Left forelimb (tissue), 1 donor: Measurements from ENCODE around the gene ENPEP.
"Not testable (repeated sequence)": the region's sequence is repeated elsewhere in the genome, so short reads cannot be mapped to it uniquely, and the experiment has no call there.

Experiments used
- DNase-seq: peaks from one replicate; pipeline ENCODE4 v3.0.0-alpha.2; 2018; ENCODE audit warnings: low spot score

ENPEP gene

DNA sequence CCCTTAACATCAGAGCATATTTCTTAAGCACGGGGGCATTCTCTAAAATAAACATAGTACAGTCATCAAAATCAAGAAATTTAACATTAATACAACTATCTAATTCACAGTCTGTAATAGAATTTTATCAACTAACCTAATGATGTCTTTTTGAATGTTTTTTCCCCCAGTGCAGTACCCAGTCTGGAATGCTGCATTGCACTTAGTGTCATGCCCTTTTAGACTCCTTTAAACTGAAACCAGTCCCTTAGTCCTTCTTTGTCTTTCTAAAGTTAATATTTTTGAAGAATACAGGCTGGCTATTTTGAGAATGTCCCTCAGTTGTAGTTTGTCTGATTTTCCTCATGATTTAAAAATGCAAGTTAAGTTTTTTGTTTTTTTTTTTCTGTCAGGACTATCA lies 9.5 kb downstream of the ENPEP start:
- no peak for DNase-seq

GRCh38 chr4:110486256-110486655 lies 10.3 kb downstream of the ENPEP start:
- no peak for DNase-seq

DNA sequence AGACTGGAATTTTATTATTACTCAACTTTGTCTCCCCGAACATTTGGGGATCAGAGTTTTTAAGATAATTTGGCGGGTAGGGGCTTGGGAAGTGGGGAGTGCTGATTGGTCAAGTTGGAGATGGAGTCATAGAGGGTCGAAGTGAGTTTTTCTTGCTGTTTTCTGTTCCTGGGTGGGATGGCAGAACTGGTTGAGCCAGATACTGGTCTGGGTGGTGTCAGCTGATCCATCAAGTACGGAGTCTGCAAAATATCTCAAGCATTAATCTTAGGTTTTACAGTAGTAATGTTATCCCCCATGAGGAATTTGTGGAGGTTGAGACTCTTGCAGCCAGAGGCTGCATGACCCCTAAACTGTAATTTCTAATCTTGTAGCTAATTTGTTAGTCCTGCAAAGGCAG lies 10.9 kb downstream of the ENPEP start:
- not testable (repeated sequence) for DNase-seq

DNA sequence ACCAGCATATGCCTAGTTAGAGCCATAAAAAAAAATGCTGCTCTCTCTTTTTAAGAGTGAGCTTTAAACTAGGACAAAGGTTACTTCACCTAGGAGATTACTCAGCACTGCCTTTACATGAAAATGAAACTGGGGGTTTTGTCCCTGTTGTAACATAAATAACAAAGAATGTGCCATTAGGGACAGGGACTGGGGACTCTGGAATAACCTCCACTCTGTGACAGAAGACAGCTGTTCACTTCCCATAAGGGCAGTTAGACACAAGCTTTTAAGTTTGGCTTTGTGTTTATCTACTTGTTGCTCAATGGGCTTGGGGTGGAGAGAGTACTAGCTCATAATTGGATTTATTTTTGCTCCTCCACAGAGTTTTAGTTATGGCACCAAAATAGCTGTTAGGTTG lies 11.9 kb downstream of the ENPEP start:
- no peak for DNase-seq

DNA sequence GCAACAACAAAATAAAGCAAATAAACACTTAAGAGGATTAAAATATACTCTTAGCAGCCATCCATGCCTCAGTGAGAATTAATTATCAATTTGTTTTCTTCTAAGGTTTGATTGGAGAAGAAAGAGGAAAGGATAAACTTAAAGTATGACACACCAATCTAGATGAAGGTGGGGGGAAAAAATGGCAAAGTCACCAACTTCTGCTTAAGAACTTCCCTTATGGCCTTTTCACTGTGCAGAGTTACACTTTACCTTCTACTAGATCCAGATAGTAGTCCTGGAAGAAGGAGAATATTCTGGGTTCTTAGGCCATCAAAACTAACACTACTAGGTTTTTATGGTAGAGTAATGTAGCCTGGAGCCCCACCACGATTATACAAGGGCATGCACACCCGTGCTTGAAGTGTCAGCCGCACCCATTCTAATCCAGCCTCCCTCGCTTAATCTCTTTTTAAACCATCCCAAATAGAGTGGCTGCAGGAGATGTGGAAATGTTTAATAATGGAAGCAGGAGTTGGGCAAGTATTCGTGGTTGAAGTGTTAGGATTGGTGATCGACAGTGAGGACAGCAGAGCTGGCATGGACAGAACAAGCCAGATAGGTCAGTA lies 14.1 kb downstream of the ENPEP start:
- no peak for DNase-seq

DNA sequence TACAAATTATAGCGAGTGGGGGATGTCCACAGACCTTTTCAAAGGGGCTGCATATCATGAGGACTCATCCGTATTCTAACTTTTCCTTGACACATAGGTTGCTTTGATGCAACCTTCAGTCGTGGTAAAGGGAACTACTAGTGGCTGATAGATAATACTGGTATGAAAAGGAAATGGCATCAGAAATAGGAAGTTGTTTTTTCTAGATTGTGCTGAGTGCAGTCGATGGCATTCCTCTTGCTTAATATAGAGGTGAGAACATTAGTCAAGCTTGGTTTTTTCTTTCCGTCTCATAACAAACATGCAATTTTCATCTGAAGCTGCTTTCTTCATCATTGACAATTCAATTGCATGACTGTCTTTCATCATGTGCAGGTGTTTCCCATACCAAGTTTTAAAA lies 16.6 kb downstream of the ENPEP start:
- DNase-seq, result no peak

GRCh38 chr4:110493520-110493919 lies 17.6 kb downstream of the ENPEP start:
- no peak for DNase-seq

DNA sequence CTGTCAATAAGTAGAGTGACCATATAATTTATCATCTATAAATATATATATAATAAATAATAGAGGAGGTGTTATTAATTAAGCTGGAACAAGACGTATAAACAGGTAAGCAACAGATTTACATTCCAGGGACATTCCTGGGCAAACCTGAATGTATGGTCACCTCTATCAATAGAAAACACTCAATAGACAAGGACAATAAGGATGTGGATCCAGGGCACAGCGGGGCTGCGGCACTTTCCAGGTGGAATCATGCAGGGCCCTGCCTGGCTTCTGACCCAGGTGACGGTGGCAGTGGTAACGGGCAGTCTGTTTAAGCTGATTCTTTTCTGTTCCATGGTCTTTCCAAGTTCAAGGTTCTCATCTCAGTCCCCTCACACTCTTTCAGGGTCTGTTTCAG lies 22.5 kb downstream of the ENPEP start:
- DNase-seq, result no peak

GRCh38 chr4:110499126-110499525 lies 23.2 kb downstream of the ENPEP start:
- no peak for DNase-seq

DNA sequence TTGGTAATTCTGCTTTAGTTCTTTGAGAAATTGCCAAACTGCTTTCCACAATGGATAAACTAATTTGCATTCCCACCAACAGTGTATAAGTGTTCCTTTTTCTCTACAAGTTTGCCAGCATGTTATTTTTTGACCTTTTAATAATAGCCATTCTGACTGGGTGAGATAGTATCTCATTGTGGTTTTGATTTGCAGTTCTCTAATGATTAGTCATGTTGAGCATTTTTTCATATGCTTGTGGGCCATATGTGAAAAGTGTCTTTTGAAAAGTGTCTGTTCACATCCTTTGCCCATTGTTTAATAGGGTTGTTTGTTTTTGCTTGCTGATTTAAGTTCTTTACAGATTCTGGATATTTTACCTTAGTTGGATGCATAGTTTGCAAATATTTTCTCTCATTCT lies 25.9 kb downstream of the ENPEP start:
- DNase-seq, result no peak

DNA sequence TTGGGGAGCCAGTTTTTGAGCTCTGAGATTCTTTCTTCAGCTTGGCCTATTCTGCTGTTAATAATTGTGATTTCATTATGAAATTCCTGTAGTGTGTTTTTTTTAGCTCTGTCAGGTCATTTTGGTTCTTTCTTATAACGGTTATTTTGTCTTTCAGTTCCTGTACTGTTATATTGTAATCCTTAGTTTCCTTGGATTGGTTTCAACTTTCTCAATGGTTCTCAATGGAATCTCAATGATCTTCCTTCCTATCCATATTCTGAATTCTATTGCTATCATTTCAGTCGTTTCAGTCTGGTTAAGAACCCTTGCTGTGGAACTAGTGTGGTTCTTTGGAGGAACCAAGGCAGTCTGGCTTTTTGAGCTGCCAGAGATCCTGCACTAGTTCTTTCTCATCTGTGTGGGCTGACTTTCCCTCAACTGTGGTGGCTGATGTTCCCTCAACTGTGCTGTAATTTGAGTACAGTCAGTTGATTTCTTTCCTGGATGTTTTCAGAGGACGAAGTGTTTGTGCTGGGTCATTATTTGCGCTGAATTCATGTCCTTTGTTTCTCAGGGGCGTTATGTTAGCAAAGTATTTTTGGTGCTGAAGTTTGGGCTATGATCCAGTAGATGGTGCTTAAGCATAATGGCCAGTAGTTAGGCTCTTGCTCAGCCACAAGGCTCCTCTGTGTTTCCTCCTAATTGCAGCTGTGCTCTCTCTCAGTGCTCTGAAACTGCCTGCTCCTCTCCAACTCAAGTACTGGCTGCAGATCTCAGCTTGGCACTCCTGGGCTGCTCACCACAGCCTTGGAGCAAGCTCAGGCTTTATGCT lies 27.5 kb downstream of the ENPEP start:
- no peak for DNase-seq

GRCh38 chr4:110504084-110504435 lies 28.1 kb downstream of the ENPEP start:
- no peak for DNase-seq

DNA sequence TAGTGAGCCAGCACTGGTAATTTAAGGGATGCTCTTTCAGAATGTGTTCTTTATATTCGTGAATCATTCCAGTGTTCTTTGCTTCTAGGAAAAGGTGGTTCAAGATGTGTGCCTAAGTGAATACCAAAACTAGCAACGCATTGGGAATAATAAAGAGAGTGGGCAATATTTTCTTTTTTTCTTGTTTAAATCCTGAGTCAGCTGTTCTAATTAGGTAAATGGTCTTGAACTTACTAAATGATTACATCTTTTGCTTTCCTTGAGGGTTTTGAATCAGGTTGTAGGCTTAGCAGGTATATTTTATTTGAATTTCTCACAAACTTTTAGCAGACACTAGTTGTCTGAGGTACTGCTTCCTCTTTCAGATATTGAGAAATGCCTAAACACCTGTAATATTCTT lies 29.5 kb downstream of the ENPEP start:
- no peak for DNase-seq

DNA sequence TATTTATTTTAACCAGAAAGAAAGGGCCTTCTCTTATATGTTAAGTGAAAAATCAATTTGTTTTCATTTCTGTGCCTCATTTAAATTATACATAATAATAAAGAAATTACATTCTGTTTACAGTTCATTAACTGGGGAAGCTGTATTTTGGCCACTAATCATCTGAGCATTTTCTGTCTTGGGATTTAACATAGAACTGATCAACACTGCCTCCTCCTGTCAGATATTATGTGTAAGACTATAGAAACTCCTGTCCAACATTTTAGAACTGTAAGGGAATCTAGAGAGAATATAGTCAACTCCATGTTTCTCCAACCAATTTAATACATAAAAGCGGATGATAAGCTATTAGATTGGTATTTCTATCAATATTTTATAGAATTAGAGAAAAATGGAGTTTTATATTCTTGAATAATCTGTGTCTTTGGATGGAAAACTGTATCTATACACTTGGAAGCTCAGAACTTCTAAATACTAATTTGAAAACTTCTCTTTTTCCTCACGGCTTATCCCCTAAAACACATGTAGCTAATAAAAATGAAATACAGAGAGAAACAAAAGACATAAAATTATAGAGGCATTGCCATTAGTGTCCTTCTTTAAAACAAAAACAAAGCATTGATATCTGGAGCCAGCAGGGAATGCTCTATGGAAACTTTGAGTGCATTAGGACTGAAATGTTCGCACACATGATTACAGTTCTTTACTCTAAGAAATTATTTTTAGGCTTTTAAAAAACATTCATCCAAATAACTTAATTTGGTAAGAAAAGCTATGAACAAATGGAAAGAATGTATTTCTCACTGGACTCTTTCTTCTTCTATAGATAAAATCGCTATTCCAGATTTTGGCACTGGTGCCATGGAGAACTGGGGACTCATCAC lies 33.1 kb downstream of the ENPEP start:
- DNase-seq, result no peak

DNA sequence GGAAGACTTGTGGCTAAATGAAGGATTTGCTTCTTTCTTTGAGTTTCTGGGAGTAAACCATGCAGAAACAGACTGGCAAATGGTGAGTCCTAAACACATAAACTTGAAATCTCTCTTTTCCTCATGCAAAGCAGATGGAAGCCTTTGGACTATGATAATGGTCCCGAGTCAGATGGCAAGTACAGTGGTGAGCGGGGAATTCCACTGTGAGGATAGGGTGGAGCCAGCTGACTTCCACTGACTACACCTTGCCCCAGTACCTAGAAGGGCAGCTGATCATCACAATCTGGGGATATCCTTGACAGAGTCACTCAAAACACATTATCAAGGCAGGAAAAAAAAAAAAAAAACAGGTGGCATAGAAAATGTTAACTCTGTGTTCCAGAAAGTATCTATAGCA lies 34.3 kb downstream of the ENPEP start:
- no peak for DNase-seq

DNA sequence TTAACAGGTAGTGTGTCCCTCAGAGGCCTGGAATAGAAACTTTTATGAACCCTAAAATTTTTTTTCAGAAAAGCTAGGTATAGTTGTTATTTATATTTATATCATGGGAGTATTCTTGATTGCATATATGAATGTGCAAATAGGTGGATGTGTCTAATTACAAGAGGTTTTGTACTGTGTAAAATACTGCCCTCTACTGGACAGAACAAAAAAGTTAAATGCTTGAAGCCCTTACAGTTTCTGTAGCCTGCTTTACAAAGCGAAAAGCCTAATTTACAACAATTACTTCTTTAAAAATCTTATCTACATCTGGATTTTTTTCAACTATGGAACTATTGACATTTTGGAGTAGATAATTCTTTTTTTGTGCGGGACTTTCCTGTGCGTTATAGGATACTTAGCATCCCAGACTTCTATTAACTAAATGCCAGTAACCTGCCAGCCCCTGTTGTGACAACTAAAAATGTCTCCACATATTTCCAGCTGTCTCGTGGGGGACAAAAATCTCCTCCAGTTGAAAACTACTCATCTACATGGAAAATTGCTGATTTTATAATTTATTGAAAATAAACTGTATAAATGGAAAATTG lies 35.1 kb downstream of the ENPEP start:
- DNase-seq, result no peak

- DNase-seq, result no peak
Observed at GRCh38 chr4:110512901-110513300, 36.9 kb downstream of the ENPEP start.

GRCh38 chr4:110514889-110515479 lies 39.0 kb downstream of the ENPEP start:
- no peak for DNase-seq

DNA sequence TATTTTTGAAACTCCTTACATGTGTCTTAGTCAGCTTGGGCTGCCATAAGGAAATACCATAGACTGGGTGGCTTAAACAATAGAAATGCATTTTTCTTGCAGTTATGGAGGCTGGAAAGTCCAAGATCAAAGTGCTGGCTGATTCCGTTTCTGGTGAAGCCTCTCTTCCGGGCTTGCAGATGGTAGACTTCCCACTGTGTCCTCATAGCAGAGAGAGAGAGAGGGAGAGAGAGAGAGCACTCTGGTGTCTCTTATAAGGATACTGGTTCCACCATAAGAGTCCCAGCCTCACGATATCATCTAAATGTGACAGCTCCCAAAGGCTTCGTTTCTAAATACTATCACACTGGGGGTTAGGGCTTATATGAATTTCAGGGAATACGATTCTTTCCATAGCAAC lies 39.7 kb downstream of the ENPEP start:
- no peak for DNase-seq

- DNase-seq, result no peak
Observed at GRCh38 chr4:110516106-110516922, 40.4 kb downstream of the ENPEP start.

- DNase-seq, result no peak
Observed at GRCh38 chr4:110518889-110519490, 43.0 kb downstream of the ENPEP start.
